Middle frontal gyrus (tissue), 1 donor: Measurements from ENCODE around the gene CCL27.
"Not testable (repeated sequence)": the region's sequence is repeated elsewhere in the genome, so short reads cannot be mapped to it uniquely, and the experiment has no call there.

Source experiments
- DNase-seq: peaks from one replicate; pipeline ENCODE4 v3.0.0-alpha.2; 2015; ENCODE audit warnings: low spot score; ENCODE audit errors: extremely low spot score

Gene CCL27

GRCh38 chr9:34651321-34651720, 11.1 kb downstream of the CCL27 start:
- DNase-seq: no peak

DNA sequence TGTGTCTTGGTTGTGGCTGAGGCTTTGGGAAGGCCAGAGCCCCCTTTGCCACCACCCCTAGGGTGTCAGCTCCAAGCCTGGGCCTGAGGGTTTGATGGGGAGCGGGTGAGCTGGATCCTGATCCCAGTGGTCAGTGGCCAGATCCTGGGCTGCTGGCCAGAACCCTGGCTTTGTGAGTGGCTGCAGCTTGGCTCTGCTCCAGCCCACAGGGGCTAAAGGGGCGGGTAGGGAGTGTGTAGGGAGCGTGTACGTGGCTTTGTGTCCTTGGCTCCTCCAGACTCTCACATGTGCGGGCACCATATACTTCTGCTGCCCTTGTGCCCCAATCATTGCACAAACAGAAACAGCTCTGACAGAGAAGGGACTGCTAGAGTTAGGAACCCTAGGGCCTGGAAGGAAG, 11.6 kb downstream of the CCL27 start:
- DNase-seq: no peak

DNA sequence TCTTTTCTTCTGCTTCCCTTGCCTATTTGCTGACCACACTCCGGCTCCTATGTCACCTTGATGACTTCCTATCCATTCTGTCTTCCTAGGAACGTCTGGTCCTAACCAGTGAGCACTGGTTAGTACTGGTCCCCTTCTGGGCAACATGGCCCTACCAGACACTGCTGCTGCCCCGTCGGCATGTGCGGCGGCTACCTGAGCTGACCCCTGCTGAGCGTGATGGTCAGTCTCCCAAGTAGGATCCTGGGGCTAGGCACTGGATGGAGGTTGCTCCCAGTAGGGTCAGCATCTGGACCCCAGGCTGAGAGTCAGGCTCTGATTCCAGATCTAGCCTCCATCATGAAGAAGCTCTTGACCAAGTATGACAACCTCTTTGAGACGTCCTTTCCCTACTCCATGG, 13.8 kb downstream of the CCL27 start:
- DNase-seq: no peak

DNA sequence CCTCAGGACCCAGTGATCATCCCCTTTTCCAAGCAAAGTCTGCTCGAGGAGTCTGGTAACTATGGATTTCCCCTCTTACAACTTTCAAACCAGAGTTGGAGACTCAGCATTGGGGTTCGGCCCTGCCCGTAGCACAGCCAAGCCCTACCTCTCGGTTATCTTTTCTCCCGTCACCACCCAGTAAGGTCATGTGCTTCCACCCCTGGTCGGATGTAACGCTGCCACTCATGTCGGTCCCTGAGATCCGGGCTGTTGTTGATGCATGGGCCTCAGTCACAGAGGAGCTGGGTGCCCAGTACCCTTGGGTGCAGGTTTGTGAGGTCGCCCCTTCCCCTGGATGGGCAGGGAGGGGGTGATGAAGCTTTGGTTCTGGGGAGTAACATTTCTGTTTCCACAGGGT, 14.8 kb downstream of the CCL27 start:
- no peak for DNase-seq

GRCh38 chr9:34647084-34647403, 15.4 kb downstream of the CCL27 start:
- no peak for DNase-seq

- peak; percentile 66 for DNase-seq
These were observed 16.0 kb downstream of the CCL27 start, which contains the start of gene GALT for GRCh38 chr9:34646211-34647083. GALT (plus strand) TSS chr9:34646675; CDS start chr9:34646705, 30 bp downstream.

DNA sequence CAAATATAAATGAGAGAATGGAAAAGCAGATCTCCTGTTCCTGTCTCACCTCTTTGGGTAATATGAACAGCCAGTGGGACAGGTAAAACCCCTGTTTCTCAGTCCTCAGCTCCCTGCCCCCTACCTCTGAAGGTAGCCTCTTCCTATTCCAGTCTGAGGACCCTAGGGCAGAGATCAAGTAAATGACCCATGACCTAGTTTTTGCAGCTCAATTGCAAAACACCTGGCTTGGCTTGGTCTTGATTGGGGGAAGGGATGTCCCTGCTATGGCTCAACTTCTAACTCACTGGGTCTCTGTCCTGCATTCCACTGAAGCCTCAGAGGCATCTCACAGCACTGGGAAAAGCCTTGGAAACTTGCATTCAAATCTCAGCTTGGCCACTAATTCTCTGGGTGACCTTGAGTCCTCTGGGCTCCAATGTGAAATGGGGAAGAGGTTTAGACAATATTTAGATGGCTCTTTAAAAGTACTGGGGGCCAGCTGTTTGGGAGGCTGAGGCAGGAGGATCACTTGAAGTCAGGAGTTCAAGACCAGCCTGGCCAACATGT, 17.6 kb downstream of the CCL27 start:
- no peak for DNase-seq

DNA sequence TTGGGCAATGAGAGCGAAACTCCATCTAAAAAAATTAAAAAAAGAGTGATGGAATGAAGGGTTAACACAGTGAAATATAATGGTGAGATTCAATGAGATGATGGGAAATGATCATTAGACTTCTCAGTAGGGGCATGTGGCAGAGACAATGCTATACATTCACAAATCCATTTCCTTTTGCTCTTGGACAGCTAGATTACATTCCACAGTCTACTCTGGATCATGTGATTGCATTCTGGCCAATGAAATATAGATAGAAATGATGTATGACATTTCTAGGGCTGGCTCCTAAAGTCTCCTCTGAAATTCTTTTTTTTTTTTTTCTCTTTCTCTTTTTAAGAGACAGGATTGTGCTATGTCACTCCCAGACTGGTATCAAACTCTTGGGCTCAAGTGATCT, 19.8 kb downstream of the CCL27 start:
- no peak for DNase-seq

DNA sequence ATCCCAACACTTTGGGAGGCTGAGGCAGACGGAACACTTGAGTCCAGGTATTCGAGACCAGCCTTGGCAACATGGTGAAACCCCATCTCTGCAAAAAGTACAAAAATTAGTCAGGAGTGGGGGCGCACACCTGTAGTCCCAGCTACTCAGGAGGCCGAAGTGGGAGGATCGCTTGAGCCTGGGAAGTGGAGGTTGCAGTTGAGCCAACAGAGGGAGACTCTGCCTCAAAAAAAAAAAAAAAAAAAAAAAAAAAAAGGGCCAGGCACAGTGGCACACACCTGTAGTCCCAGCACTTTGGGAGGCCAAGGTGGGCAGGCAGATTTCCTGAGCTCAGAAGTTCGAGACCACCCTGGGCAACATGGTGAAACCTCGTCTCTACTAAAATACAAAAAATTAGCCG, 23.1 kb downstream of the CCL27 start:
- DNase-seq: not testable (repeated sequence)

DNA sequence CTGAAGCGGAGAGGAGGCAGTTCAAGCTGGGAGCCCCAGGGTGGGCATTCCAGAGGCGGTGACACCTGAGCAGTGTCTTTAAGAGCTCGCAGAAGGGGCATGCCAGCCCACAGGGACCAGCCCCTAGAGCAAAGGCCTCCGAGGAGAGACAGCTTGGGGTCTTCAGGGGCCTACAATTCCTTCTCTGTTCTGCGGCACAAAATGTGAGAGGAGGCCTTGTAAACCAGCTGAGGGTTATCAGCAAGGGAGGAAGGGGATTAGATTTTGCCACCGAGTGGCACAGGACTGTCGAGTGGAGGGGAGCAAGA, 24.4 kb downstream of the CCL27 start:
- no peak for DNase-seq

- DNase-seq: peak; percentile 85
These were observed 24.9 kb downstream of the CCL27 start, which contains the start of gene SIGMAR1 for GRCh38 chr9:34637356-34638137. SIGMAR1 (minus strand) TSS chr9:34637787; CDS start chr9:34637697, 90 bp downstream.

DNA sequence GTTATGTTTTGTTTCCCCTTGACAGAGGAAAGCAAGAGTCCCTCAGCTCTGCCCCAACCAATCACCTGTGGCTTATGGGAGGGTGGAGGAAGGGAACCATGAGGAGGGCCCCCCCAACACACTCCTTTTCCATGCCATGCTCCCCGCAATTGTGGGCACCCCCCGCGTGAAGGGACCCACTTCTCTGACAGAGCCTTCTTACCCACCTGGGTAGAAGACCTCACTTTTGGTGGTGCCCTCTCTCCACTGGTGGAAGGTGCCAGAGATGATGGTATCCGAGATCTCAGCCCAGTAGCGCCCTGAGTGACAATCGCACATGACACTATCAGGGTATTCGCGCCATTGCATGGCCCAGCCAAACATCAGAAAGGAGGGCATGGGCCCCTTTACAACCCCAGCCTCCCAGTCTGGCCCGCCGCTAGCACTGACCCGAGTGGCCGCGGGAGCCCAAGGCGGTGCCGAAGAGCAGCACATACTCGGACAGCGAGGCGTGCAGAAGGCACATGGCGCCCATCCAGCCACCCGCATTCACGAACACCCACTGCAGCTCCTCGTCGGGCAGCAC, 25.6 kb downstream of the CCL27 start:
- no peak for DNase-seq

GRCh38 chr9:34635556-34635955, 26.9 kb downstream of the CCL27 start:
- DNase-seq: no peak

GRCh38 chr9:34634551-34635248, 27.8 kb downstream of the CCL27 start:
- no peak for DNase-seq

- DNase-seq: peak; percentile 46
These were observed 28.5 kb downstream of the CCL27 start for GRCh38 chr9:34633851-34634550.

DNA sequence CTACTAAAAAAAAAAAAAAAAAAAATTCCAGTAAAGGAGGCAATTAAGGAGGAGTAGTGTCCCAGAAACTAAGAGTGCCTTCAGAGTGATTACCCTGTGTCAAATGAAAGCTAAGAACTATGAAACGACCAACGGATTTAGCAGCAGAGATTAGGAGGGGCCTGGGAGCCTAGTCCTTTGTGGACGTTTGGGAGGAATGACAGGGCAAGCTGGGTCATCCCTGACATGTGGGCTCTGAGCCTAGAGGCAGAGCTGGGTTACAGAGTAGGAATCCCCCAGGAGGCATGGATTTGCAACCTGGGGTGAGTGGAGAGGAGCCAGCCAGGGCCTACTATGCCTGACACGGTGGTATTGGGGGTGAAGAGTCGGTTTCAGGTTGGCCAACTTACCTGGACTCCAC, 29.3 kb downstream of the CCL27 start:
- no peak for DNase-seq

DNA sequence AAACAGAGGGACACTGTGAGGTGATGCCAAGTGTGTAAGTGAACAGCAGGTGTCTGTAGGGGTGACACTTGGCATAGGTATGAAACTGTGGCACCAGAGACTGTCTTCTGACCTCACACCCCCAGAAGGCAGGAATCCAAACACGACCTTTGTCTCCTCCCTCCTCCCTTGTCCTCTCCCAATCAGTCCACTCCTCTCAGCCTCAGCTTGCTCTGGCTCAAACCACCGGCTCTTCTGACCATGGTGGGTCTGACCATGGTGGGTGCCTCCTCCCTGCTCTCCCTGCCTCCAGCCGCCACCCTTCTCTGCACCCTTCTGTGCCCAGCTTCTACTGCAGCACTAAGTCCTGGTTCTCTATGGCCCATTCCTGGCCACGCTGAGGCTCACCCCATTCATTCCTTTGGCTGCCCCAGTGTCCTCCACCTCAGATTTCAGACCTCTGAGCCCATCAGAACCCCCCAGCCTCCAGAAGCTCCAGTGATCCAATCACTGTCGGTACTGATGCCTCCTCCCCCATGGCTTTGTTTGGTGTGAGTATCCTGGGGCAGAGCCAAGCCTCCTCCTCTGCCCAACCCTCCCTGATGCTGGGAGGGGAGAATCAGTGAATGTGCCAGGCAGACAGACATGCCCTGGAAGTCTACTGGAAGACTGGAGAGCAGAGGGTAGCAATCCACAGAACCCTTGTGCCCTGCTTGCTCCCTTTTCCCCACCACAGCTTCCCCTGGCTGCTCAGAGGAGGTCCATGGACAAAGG, 31.9 kb downstream of the CCL27 start:
- no peak for DNase-seq

DNA sequence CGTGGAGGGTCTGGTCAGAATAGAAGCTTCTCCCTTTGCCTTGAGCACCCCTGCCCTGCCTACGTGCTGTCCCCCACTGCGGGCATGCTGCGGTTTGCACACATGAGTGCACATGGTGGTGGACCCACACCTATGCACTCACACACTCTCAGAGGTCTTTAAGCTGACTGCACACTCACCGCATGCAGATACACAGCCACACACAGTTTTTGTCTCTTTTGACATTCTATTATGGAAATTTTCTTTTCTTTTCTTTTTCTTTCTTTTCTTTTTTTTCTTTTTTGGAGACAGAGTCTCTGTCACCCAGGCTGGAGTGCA, 33.0 kb downstream of the CCL27 start:
- no peak for DNase-seq

GRCh38 chr9:34628656-34629490, 33.6 kb downstream of the CCL27 start, which contains the start of gene ARID3C:
ARID3C (minus strand) TSS chr9:34629066; CDS start chr9:34628014, 1,052 bp downstream.
- DNase-seq: no peak
